ENCODE data around the gene YRDC.

The YRDC gene

GRCh38 chr1:37764888-37765441 lies 43.0 kb downstream of the YRDC start, which contains the start of gene EPHA10:
TSS of gene EPHA10 (minus strand) at chr1:37765120. CDS start at chr1:37765066, 54 bp downstream.
- no peak for DNase-seq

DNA sequence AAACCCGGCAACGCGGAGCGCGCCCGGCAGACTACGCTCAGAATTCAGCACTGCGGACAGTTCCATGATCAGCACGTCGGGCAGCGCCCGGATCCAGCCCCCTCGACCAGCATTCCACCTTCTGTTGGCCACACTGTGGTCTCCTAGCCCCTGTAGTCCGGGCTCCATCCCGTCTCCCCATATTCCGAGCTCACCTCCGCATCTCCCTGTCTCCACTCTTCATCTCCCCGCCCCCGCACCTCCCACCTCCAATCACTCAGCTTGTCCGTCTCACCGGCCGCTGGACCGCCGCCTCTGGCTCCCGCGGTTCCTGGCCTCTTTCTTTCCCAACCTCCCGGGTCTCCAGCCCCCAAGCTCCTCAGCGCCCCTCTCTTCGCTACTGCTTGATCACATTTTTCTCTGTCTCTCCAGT lies 43.6 kb downstream of the YRDC start:
- DNase-seq = peak; percentile 40

DNA sequence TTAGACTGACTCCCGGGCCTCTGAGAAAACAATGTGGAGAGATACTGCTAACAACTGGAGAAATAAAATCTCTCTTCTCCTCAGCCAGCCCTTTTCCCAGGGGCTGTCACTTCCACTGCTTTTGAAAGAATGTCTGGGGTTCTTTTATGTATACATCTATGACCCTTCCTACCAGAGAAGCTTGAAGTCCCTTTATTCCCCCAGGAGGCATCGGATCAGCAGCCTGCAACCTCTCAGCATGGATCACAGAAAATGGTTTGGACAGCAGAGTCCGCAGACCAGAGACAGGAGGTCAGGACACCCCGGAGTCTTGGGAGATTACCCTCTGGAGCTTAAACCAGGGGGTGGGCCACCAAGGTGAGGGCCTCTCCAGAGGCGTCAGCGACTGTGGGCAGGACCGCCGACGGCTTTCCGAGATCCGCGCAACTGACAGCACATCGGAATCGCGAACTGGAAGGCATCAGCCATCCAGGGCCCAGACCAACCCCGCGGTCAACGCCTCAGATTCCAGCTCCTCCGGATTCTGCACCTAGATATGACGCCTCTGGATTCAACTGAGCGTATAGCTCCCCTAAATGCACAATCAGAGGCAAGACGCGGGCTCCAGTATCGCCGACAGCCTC lies 44.1 kb downstream of the YRDC start:
- no peak for DNase-seq

DNA sequence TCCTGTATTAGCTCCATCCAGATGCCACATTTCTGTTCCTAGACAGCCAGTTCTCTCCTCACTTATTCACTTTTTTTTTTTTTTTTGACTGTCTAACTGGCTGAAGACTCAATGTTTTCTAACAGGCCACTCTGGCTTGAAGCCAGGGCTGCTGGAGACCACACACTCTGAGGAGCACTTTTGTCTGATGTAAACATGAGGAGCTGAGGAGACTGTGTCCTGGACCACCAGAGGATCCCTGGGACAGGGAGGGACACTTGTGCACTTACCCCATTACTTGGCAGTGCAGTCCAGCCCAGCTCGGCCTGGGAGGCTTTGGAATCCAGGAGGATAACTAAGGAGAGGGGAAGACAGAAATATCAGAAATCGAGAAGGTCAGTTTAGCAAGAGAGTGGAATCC lies 45.5 kb downstream of the YRDC start:
- no peak for DNase-seq

GRCh38 chr1:37761416-37762095 lies 46.5 kb downstream of the YRDC start:
- no peak for DNase-seq

GRCh38 chr1:37759451-37759850 lies 48.6 kb downstream of the YRDC start:
- DNase-seq = no peak

DNA sequence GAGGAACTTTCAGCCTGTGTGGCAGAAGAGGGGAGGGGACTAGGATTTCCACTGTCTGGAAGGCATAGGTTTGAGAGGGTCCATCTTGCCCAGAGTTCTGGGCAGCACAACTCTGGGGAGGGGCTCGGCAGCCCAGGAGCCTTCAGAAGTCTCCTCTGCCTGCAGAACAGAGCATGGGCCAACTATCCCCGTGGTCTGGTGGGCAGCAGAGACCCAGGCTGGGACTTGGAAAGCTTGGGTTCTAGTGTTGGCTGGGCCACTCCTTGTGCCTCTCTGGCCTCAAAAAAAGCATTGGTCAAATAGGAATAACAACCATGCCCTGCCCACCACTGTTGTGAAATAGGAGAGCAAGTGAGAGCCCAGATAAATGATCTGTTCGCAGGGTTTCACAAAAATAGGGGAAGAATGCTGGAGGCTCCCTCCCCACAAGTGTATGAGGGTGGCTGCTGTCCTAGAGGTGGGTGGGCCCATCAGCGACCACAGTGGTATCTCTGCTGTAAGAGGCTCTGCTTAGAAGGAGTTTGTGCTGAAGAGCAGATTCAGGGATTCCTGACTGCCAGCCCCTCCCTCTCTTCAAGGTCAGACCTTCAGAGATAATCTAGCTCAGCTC lies 52.0 kb downstream of the YRDC start:
- DNase-seq = no peak

GRCh38 chr1:37755290-37755689 lies 52.7 kb downstream of the YRDC start:
- DNase-seq = peak; percentile 22

DNA sequence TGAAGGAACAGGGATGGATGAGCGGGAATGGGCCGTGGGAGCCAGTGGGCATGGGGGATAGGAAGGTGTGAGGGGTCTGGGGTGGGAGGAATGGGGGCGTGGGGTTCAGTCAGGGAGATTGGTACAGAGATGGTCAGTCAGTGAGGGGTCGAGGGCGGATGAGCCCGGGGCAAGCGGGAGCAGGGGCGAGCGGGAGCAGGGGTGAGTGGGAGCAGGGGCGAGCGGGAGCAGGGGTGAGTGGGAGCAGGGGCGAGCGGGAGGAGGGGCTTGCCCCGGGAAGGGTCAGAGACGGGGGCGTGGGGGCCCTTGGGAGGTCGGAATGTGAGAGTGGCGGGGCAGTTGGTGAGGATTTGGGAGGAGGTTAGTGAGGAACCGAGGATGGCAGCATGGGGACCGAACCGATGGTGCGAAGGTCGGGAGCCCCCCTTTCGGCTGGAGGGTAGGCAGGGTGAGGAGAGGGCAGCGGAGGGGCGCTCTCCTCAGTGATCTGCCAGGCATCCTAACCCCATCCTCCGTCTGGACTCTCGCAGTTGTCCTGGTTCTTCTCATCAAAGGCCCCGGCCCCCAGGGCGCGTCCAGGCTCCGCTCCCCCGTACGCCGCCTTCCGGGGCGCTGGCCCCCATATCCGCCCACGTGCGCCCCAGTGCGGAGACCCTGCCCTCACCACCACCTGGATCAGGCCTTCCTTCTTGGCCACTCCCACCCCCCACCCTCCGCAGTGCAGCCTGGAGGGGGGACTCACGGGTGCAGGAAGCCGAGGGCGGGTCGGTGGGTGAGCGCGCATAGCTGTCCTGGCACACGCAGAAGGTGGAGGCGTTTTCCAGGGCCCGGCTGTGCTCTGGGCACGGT lies 54.3 kb downstream of the YRDC start:
- DNase-seq = no peak

Measured in activated naive CD4-positive, alpha-beta T cell treated with Interleukin-2 at 50 U/mL for 16 hours (primary cell).